Mesodermal cell (in vitro differentiated cells): Measurements from ENCODE around the gene GABRB1.

Source experiments
- H3K27ac ChIP-seq: 2 replicates; pipeline ENCODE4 v1.7.0; 2013; ENCODE audit warnings: mild to moderate bottlenecking, low read depth, low read length, moderate library complexity; ENCODE audit not compliant: severe bottlenecking
- H3K36me3 ChIP-seq: 2 replicates; pipeline ENCODE4 v1.7.1; 2013; ENCODE audit warnings: mild to moderate bottlenecking, low read length, moderate library complexity; ENCODE audit not compliant: control insufficient read depth, insufficient read depth
- H3K4me1 ChIP-seq: one replicate; pipeline ENCODE4 v1.7.1; 2013; ENCODE audit warnings: mild to moderate bottlenecking, low read length; ENCODE audit not compliant: insufficient read depth, control insufficient read depth, poor library complexity, severe bottlenecking
- H3K4me3 ChIP-seq: 2 replicates; pipeline ENCODE4 v1.7.0; 2013; ENCODE audit warnings: low read length, control low read depth, mild to moderate bottlenecking; ENCODE audit not compliant: insufficient read depth, poor library complexity, severe bottlenecking; ENCODE audit errors: extremely low read depth
- H3K9me3 ChIP-seq: 2 replicates; pipeline ENCODE4 v1.7.1; 2013; ENCODE audit warnings: mild to moderate bottlenecking, low read length, moderate library complexity; ENCODE audit not compliant: control insufficient read depth
- WGBS, 2 experiments: methylation state at CpG; one replicate each; pipeline ENCODE4 v1.1.5; 2013; ENCODE audit warnings: missing lambda C conversion rate in 2 of 2; ENCODE audit not compliant: insufficient coverage in 2 of 2; 5-methylcytosine and 5-hydroxymethylcytosine counted together

The GABRB1 gene

DNA sequence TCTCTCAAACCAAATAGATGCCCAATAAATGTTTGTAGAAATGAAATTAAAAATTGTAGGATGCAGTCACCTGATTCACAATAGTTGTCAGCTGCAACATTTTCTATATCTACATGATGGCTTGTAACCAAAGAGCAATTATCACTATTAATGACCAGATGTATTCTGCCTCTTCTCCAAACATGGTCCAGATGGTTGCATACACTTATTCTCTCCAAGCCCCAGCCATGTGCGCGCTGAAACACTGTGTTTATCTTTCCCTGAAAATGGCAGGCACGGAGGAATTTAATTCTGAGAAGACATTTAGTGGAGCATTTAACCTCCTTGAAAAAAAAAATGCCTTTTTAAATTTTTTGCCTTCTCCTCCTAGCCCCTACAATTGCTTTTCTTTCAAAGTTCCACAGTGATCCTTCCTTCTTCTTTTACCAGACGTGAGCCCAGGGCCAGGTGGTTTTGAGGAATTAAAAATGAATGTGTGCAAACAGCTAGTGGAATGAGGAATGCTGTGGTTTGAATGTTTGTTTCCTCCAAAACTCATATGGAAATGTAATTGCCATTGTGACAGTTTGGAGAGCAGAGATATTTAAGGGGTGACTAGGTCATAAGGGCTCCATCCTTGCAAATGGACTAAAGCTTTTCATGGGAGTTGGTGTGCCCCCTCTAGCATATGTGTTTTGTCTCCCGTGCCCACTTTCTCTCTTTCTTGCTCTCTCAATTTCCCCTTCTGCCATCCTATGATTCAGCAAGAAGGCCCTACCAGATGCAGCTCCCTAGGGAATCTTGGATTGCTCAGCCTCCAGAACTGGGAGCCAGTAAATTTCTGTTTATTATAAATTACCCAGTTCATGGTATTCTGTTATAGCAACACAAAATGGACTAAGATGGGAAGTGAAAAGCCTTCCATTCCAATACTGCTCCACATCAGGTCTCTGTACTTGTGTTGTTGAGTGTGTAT is 136.0 kb downstream of the GABRB1 start:
- no peaks in the 10 kb centered on the region for H3K36me3 ChIP-seq

GRCh38 chr4:47184083-47184482 is 152.7 kb downstream of the GABRB1 start:
- Histone ChIP-seq H3K4me3 (no peak overlapping the region), H3K27ac (no peak overlapping the region), H3K36me3 (no peaks in the 10 kb centered on the region), H3K9me3 (no peaks in the 10 kb centered on the region), H3K4me1 (no peaks in the 10 kb centered on the region)
- WGBS, 2 experiments = no CpG with 5 or more reads among the region's 5 CpGs

More for the DNA sequence above, 136.0 kb downstream of the GABRB1 start:
- WGBS, 2 experiments = 100% methylated on average over 2 of the region's 5 CpGs
- Histone ChIP-seq H3K9me3 (no peaks in the 10 kb centered on the region), H3K4me3 (no peak overlapping the region), H3K4me1 (no peaks in the 10 kb centered on the region), H3K27ac (no peak overlapping the region)

- H3K9me3 ChIP-seq = no peaks in the 10 kb centered on the region
- H3K4me3 ChIP-seq = no peak overlapping the region
- H3K4me1 ChIP-seq = no peaks in the 10 kb centered on the region
- H3K36me3 ChIP-seq = no peaks in the 10 kb centered on the region
- WGBS, 2 experiments = 95 to 96% methylated on average over 2 to 3 of the region's 3 CpGs
- no peak overlapping the region for H3K27ac ChIP-seq
Observed at GRCh38 chr4:47185761-47186160, 154.4 kb downstream of the GABRB1 start.

DNA sequence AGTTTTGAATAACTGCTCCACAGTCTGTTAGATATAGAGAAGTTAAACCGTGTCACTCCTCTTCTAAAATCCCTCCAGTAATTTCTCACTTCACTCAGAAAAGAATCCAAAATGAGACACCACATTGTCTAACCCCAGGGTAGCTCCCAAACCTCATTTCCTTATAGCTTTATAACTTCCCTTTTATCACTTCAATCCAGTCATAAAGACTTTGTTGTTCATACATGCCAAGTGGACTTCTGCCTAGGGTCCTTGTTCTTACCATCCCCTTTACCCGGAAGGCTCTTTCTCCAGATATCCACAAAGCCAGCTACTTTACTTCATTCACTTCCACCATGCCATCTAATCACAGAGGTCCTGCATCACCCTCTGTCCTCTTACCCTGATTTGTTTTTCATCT is 156.2 kb downstream of the GABRB1 start:
- Histone ChIP-seq H3K36me3 (no peaks in the 10 kb centered on the region), H3K4me3 (no peak overlapping the region), H3K27ac (no peak overlapping the region), H3K4me1 (no peaks in the 10 kb centered on the region), H3K9me3 (no peaks in the 10 kb centered on the region)
- WGBS, 2 experiments = 86 to 88% methylated on average over 1 to 2 of the region's 2 CpGs

GRCh38 chr4:47193179-47193578 is 161.8 kb downstream of the GABRB1 start:
- Histone ChIP-seq H3K4me1 (no peaks in the 10 kb centered on the region), H3K9me3 (no peaks in the 10 kb centered on the region), H3K4me3 (no peak overlapping the region), H3K27ac (no peak overlapping the region), H3K36me3 (no peaks in the 10 kb centered on the region)
- 83 to 88% methylated on average over 4 to 5 of the region's 6 CpGs for WGBS, 2 experiments

- H3K4me3 ChIP-seq = no peak overlapping the region
- H3K36me3 ChIP-seq = no peaks in the 10 kb centered on the region
- 94 to 100% methylated on average over 2 to 3 of the region's 4 CpGs for WGBS, 2 experiments
- no peak overlapping the region for H3K27ac ChIP-seq
- no peaks in the 10 kb centered on the region for H3K9me3 ChIP-seq
- no peaks in the 10 kb centered on the region for H3K4me1 ChIP-seq
Observed at GRCh38 chr4:47194036-47194737, 162.8 kb downstream of the GABRB1 start.

- H3K27ac ChIP-seq = no peak overlapping the region
Observed at GRCh38 chr4:47195706-47196105, 164.3 kb downstream of the GABRB1 start.

DNA sequence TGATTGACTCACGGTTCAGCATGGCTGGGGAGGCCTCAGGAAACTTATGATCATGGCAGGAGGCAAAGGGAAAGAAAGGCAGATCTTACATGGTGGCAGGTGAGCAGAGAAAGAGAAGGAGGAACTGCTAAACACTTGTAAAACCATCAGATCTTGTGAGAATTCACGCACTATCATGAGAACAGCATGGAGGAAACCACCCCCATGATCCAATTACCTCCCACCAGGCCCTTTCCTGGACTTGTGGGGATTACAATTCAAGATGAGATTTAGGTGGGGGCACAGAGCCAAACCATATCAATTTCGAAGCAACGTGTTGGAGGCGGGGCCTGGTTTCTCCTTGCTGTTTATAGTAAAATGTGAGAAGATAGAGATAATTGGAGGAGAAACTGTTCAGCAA is 167.4 kb downstream of the GABRB1 start:
- Histone ChIP-seq H3K36me3 (no peaks in the 10 kb centered on the region), H3K4me3 (no peak overlapping the region), H3K4me1 (no peaks in the 10 kb centered on the region), H3K9me3 (no peaks in the 10 kb centered on the region), H3K27ac (no peak overlapping the region)
- WGBS, 2 experiments = 67 to 90% methylated on average over 1 of the region's 5 CpGs

More at GRCh38 chr4:47195706-47196105, 164.3 kb downstream of the GABRB1 start:
- Histone ChIP-seq H3K4me1 (no peaks in the 10 kb centered on the region), H3K9me3 (no peaks in the 10 kb centered on the region), H3K36me3 (no peaks in the 10 kb centered on the region), H3K4me3 (no peak overlapping the region)

DNA sequence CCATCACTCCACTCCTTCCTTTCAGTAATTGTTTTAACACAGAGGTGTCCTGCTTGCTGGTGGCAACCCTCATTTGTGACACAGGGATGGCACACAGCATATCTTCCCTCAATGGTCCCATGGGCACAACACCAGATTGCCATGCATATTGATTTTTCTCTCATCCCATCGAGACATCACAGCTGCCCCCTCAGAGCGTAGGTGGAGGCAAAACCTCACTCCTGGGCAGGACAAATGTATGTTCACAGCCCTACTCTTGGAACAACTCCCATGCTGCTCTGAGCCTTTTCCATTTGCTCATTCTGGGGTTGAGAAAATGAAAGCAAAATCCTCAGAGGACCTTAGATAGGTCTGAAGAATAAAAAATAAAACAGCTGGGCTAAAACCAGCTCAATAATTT is 172.2 kb downstream of the GABRB1 start:
- Histone ChIP-seq H3K4me3 (no peak overlapping the region), H3K27ac (no peak overlapping the region), H3K36me3 (no peaks in the 10 kb centered on the region), H3K9me3 (no peaks in the 10 kb centered on the region), H3K4me1 (no peaks in the 10 kb centered on the region)
- WGBS, 2 experiments = 85 to 92% methylated on average over 2 of the region's 2 CpGs

DNA sequence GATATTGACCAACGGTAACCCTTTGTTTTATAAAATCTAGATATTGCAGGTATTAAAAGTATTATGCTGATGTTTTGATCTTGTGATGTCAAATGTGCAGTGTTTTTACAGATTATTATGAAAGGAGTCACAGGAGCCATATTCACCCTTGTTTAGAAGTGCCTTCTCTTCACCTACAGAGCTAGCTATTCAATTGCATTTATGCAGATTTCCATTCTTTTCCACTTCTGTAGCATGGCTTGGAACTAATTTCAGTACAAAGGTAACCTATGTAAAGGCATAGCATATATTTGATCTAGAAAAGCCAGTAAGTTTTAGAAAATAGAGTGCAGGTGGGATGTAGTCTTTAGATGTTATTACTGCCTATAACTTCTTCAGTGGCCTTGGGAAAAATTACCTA is 176.2 kb downstream of the GABRB1 start:
- Histone ChIP-seq H3K4me1 (peaks cover 24% of the 10 kb centered on the region), H3K9me3 (no peaks in the 10 kb centered on the region)
- WGBS, 2 experiments = no CpG with 5 or more reads among the region's 1 CpG

GRCh38 chr4:47209833-47210232 is 178.5 kb downstream of the GABRB1 start:
- Histone ChIP-seq H3K4me1 (peaks cover 42% of the 10 kb centered on the region), H3K4me3 (no peak overlapping the region), H3K36me3 (no peaks in the 10 kb centered on the region), H3K27ac (peak overlapping the region; percentile 76), H3K9me3 (no peaks in the 10 kb centered on the region)
- WGBS, 2 experiments = no CpG with 5 or more reads among the region's 1 CpG

More for the DNA sequence above, 176.2 kb downstream of the GABRB1 start:
- Histone ChIP-seq H3K36me3 (no peaks in the 10 kb centered on the region), H3K27ac (no peak overlapping the region), H3K4me3 (no peak overlapping the region)
